Liver (tissue), 9 donors: ENCODE measurements around the gene MSL1. TPM values are rescaled to one million over a fixed set of nuclear protein-coding genes. Genes with fewer than 3 reads are reported as not detected.

Experiments used
- DNase-seq: peaks from one replicate; pipeline ENCODE4 v3.0.0-alpha.2; 2017; ENCODE audit warnings: low spot score
- H3K27ac ChIP-seq, 2 donors: one replicate each; pipeline ENCODE4 v1.7.0; 2013; ENCODE audit warnings: inconsistent platforms in 2 of 2, low read length in 2 of 2, control low read depth in 1 of 2, low read depth in 1 of 2, mild to moderate bottlenecking in 1 of 2
- H3K27me3 ChIP-seq, 4 donors: one replicate each; pipeline versions ENCODE4 v1.6.1 to v1.7.0; 2013; ENCODE audit warnings: low read length in 3 of 4, inconsistent platforms in 1 of 4, mild to moderate bottlenecking in 1 of 4, moderate library complexity in 1 of 4; ENCODE audit not compliant: control insufficient read depth in 4 of 4, insufficient read depth in 4 of 4
- H3K36me3 ChIP-seq, 4 donors: one replicate each; pipeline versions ENCODE4 v1.6.1 to v1.7.0; 2013; ENCODE audit warnings: low read length in 3 of 4, mild to moderate bottlenecking in 3 of 4, low read depth in 1 of 4, moderate library complexity in 1 of 4; ENCODE audit not compliant: control insufficient read depth in 4 of 4, insufficient read depth in 3 of 4
- H3K4me1 ChIP-seq, 4 donors: one replicate each; pipeline versions ENCODE4 v1.6.1 to v1.7.0; 2013; ENCODE audit warnings: low read length in 3 of 4, mild to moderate bottlenecking in 3 of 4, moderate library complexity in 1 of 4; ENCODE audit not compliant: control insufficient read depth in 4 of 4, insufficient read depth in 4 of 4
- H3K4me3 ChIP-seq, 3 donors: one replicate each; pipeline versions ENCODE4 v1.6.1 to v1.7.0; 2013; ENCODE audit warnings: low read length in 3 of 3, control low read depth in 1 of 3, low read depth in 1 of 3, mild to moderate bottlenecking in 1 of 3
- H3K9ac ChIP-seq, 2 donors: one replicate each; pipeline ENCODE4 v1.7.0; 2013; ENCODE audit warnings: low read length in 2 of 2, mild to moderate bottlenecking in 2 of 2, moderate library complexity in 2 of 2, control low read depth in 1 of 2, low read depth in 1 of 2
- H3K9me3 ChIP-seq, 4 donors: one replicate each; pipeline versions ENCODE4 v1.6.1 to v1.7.0; 2013; ENCODE audit warnings: low read length in 3 of 4; ENCODE audit not compliant: control insufficient read depth in 4 of 4
- EGR1 ChIP-seq, 2 donors: IDR thresholded peaks; 2 replicates each; pipeline ENCODE4 v1.6.1; 2016 to 2018; ENCODE audit warnings: antibody characterized with exemption in 2 of 2, low read depth in 2 of 2
- FOXA1 ChIP-seq: IDR thresholded peaks from 2 replicates; pipeline ENCODE4 v1.6.1; 2016; ENCODE audit warnings: antibody characterized with exemption
- FOXA2 ChIP-seq: IDR thresholded peaks from 2 replicates; pipeline ENCODE4 v1.6.1; 2016; ENCODE audit warnings: antibody characterized with exemption
- GABPA ChIP-seq, 2 donors: IDR thresholded peaks in 1 of 2; conservative IDR thresholded peaks in 1 of 2; 2 replicates each; pipeline ENCODE4 v1.6.1; 2016; ENCODE audit warnings: antibody characterized with exemption in 2 of 2, mild to moderate bottlenecking in 1 of 2, moderate library complexity in 1 of 2
- HNF4A ChIP-seq, 2 donors: conservative IDR thresholded peaks; 2 replicates each; pipeline ENCODE4 v1.6.1; 2016; ENCODE audit warnings: antibody characterized with exemption in 2 of 2, mild to moderate bottlenecking in 2 of 2
- HNF4G ChIP-seq: IDR thresholded peaks from 2 replicates; pipeline ENCODE4 v1.6.1; 2016; ENCODE audit warnings: antibody characterized with exemption
- JUND ChIP-seq, 2 donors: IDR thresholded peaks; 2 replicates each; pipeline ENCODE4 v1.6.1; 2016; ENCODE audit warnings: antibody characterized with exemption in 2 of 2
- NR2F2 ChIP-seq: IDR thresholded peaks from 2 replicates; pipeline ENCODE4 v1.6.1; 2016; ENCODE audit warnings: antibody characterized with exemption
- RAD21 ChIP-seq, 2 donors: IDR thresholded peaks; 2 replicates each; pipeline ENCODE4 v1.6.1; 2016; ENCODE audit warnings: antibody characterized with exemption in 2 of 2, mild to moderate bottlenecking in 2 of 2
- RXRA ChIP-seq, 2 donors: IDR thresholded peaks; 2 replicates each; pipeline ENCODE4 v1.6.1; 2017 to 2018; ENCODE audit warnings: antibody characterized with exemption in 2 of 2, mild to moderate bottlenecking in 1 of 2
- SP1 ChIP-seq: IDR thresholded peaks from 2 replicates; pipeline ENCODE4 v1.6.1; 2018; ENCODE audit warnings: antibody characterized with exemption, mild to moderate bottlenecking
- TAF1 ChIP-seq: conservative IDR thresholded peaks from 2 replicates; pipeline ENCODE4 v1.6.1; 2016; ENCODE audit warnings: antibody characterized with exemption, mild to moderate bottlenecking
- WGBS: extraction: QIAGEN DNeasy Blood & Tissue Kit; methylation state at CpG from one replicate; pipeline ENCODE4 v1.1.7; 2013; 5-methylcytosine and 5-hydroxymethylcytosine counted together
- polyA plus RNA-seq, 2 donors: library from polyadenylated mRNA; stranded (reverse) in 1 of 2; unstranded in 1 of 2; fragments of 200-250 nt in 1 of 2; fragments of >200 nt in 1 of 2; fragmentation: Nextera tagmentation in 1 of 2; extraction: Ambion mirVana in 1 of 2; gene quantifications; one replicate each; pipeline versions ENCODE4 v1.2.1 to v1.2.3, GENCODE V29; 2013 to 2015
- total RNA-seq, 2 donors: library from RNA; depleted of rRNA; stranded (reverse); fragments of >200 nt; gene quantifications; one replicate each; pipeline ENCODE4 v1.2.3, GENCODE V29; 2014
- TF ChIP-seq, protein P1 (sequence below): IDR thresholded peaks from 2 replicates; pipeline ENCODE4 v1.6.1; 2016; ENCODE audit warnings: antibody characterized with exemption, mild to moderate bottlenecking
- TF ChIP-seq, protein P2 (sequence below): IDR thresholded peaks from 2 replicates; pipeline ENCODE4 v1.6.1; 2016; ENCODE audit warnings: antibody characterized with exemption
- TF ChIP-seq, protein P3 (sequence below): fragments of 150-350 bp; IDR thresholded peaks from 2 replicates; pipeline ENCODE4 v1.5.1; 2017; ENCODE audit warnings: improper control_type of control experiment, low read depth, low read length; ENCODE audit not compliant: missing input control
- donor health status: healthy.
- donor health status: healthy.
- donor health status: healthy.
- donor health status: healthy.
- donor health status: healthy.

The MSL1 gene
- total and polyA plus RNA-seq, 4 donors, result 7.9 to 43.7 (median 23.6) TPM

DNA sequence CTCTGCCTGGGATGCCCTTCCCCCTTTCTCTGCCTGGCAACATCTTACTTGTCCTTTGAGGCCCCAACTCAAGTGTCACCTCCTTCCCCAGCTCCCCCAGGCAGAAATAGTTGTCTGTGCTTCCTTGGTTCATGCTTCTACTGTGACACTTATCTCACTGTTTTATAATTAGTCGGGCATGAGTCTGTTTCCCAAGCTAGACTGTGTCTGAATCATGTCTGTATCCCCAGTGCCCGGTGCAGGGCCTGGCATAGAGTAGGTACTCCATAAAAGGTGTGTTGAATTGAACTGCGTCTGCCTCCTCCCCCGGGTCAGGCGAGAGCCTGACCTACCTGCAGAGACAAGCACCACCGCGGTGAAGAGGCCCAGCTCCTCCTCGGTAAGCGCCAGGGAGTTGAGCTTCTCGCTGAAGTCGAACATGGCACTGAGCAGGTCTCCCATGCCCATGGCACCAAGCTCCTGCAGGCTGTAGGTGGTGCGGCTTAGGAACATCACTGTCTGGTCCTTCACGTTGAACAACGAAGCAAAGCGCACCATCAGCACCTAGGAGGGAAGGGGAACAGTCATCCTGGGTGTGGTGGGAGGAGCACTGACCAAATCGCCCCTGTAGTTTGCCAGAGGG, 28.1 kb upstream of the MSL1 start:
- Histone ChIP-seq H3K9me3 (no peaks in the 10 kb centered on the region), H3K9ac (no peak overlapping the region), H3K27ac (no peak overlapping the region), H3K36me3 (peaks cover 14 to 35% (median 25%) of the 10 kb centered on the region in 4 donors), H3K4me3 (no peak overlapping the region), H3K4me1 (peaks cover 14 to 49% (median 41%) of the 10 kb centered on the region in 4 donors), H3K27me3 (no peaks in the 10 kb centered on the region)
- no peak for DNase-seq
- WGBS, result 83% methylated on average over 16 of the region's 16 CpGs
- TF ChIP-seq, protein P1, sequence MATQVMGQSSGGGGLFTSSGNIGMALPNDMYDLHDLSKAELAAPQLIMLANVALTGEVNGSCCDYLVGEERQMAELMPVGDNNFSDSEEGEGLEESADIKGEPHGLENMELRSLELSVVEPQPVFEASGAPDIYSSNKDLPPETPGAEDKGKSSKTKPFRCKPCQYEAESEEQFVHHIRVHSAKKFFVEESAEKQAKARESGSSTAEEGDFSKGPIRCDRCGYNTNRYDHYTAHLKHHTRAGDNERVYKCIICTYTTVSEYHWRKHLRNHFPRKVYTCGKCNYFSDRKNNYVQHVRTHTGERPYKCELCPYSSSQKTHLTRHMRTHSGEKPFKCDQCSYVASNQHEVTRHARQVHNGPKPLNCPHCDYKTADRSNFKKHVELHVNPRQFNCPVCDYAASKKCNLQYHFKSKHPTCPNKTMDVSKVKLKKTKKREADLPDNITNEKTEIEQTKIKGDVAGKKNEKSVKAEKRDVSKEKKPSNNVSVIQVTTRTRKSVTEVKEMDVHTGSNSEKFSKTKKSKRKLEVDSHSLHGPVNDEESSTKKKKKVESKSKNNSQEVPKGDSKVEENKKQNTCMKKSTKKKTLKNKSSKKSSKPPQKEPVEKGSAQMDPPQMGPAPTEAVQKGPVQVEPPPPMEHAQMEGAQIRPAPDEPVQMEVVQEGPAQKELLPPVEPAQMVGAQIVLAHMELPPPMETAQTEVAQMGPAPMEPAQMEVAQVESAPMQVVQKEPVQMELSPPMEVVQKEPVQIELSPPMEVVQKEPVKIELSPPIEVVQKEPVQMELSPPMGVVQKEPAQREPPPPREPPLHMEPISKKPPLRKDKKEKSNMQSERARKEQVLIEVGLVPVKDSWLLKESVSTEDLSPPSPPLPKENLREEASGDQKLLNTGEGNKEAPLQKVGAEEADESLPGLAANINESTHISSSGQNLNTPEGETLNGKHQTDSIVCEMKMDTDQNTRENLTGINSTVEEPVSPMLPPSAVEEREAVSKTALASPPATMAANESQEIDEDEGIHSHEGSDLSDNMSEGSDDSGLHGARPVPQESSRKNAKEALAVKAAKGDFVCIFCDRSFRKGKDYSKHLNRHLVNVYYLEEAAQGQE, result no peak

DNA sequence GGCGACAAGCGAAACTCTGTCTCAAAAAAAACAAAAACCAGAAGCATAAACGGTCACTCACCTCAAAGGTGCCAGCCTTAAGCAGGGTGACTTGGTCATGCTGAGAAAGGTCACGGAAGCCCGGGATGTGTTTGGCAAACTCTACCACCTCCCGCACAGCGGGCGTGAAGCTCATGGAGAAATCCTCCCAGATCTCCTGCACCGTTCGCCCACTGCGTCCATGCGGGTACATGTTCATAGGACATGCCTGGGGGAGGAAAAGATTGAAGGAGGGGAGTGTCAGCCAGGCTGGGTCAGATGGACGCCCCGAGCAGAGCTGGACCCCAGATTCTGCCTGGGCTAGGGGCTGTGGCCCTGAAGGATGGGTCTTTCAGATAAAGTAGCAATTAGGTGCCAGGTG, 26.9 kb upstream of the MSL1 start:
- Histone ChIP-seq H3K27ac (peak overlapping the region; percentile 47 to 99), H3K9ac (no peak overlapping the region), H3K36me3 (peaks cover 14 to 35% (median 23%) of the 10 kb centered on the region in 4 donors), H3K27me3 (no peaks in the 10 kb centered on the region), H3K9me3 (no peaks in the 10 kb centered on the region), H3K4me1 (peaks cover 14 to 55% (median 44%) of the 10 kb centered on the region in 4 donors), H3K4me3 (no peak overlapping the region)
- TF ChIP-seq RAD21 (IDR thresholded peaks at IDR 0.05) (no peak), FOXA2 (no peak), NR2F2 (no peak), RXRA (IDR thresholded peaks at IDR 0.05) (peak in 1 of 2 donors; percentile 29), HNF4G (no peak), JUND (IDR thresholded peaks at IDR 0.05) (no peak)
- TF ChIP-seq, protein P2, sequence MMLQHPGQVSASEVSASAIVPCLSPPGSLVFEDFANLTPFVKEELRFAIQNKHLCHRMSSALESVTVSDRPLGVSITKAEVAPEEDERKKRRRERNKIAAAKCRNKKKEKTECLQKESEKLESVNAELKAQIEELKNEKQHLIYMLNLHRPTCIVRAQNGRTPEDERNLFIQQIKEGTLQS, result no peak
- DNase-seq, result no peak
- 75% methylated on average over 14 of the region's 14 CpGs for WGBS

DNA sequence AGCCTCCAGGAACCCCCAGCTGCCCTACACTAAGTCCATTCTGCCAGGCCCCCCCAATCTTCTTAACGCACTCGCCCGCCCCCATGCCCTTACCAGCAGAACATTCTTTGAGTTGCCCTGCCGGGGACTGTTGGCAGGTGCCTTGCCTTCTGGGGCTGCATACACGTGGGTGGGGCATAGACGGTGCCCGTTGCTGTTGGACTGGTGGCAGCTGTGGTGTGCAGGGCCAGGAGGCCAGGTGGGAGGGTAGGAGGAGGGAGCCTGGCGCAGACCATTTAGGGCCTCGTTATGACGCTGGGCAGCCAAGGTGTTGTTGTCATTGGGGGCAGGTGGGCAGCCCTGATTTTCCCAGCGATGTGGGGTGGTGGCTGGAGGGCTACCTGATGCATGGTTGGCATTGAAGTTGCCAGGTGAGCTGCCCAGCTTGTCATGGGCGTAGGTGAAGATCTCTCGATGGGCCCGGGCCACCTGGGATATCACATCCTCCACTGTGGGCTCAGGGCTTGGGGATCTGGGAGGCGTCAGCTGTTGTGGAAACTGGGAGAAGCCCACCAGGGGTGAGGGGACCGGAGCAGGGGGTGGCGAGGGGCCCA, 26.3 kb upstream of the MSL1 start:
- Histone ChIP-seq H3K27me3 (no peaks in the 10 kb centered on the region), H3K9ac (no peak overlapping the region), H3K4me1 (peaks cover 14 to 58% (median 45%) of the 10 kb centered on the region in 4 donors), H3K36me3 (peaks cover 14 to 35% (median 23%) of the 10 kb centered on the region in 4 donors), H3K9me3 (no peaks in the 10 kb centered on the region), H3K27ac (peak overlapping the region; percentile 47 to 99), H3K4me3 (no peak overlapping the region)
- DNase-seq, result no peak
- WGBS, result 67% methylated on average over 17 of the region's 17 CpGs
- TF ChIP-seq, protein P3, sequence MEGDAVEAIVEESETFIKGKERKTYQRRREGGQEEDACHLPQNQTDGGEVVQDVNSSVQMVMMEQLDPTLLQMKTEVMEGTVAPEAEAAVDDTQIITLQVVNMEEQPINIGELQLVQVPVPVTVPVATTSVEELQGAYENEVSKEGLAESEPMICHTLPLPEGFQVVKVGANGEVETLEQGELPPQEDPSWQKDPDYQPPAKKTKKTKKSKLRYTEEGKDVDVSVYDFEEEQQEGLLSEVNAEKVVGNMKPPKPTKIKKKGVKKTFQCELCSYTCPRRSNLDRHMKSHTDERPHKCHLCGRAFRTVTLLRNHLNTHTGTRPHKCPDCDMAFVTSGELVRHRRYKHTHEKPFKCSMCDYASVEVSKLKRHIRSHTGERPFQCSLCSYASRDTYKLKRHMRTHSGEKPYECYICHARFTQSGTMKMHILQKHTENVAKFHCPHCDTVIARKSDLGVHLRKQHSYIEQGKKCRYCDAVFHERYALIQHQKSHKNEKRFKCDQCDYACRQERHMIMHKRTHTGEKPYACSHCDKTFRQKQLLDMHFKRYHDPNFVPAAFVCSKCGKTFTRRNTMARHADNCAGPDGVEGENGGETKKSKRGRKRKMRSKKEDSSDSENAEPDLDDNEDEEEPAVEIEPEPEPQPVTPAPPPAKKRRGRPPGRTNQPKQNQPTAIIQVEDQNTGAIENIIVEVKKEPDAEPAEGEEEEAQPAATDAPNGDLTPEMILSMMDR, result no peak
- TF ChIP-seq, protein P2, result no peak
- TF ChIP-seq TAF1, result no peak
- no peak for TF ChIP-seq EGR1 (IDR thresholded peaks at IDR 0.05; ENCODE audit: low read depth in 2 of 2)
- no peak for TF ChIP-seq RAD21 (IDR thresholded peaks at IDR 0.05)
- TF ChIP-seq SP1, result no peak
- TF ChIP-seq HNF4A (conservative IDR thresholded peaks at IDR 0.05), result no peak
- no peak for TF ChIP-seq FOXA2
- TF ChIP-seq NR2F2, result no peak
- no peak for TF ChIP-seq FOXA1
- no peak for TF ChIP-seq GABPA (IDR thresholded peaks at IDR 0.05 in 1 of 2, conservative IDR thresholded peaks at IDR 0.05 in 1 of 2)
- TF ChIP-seq, protein P1, result no peak
